ENCODE data around the gene PAXX. TPM values are rescaled to one million over a fixed set of nuclear protein-coding genes. Genes with fewer than 3 reads are reported as not detected.

Gene PAXX
- total RNA-seq, 1 donor from 2014 or later = 10.0 TPM

DNA sequence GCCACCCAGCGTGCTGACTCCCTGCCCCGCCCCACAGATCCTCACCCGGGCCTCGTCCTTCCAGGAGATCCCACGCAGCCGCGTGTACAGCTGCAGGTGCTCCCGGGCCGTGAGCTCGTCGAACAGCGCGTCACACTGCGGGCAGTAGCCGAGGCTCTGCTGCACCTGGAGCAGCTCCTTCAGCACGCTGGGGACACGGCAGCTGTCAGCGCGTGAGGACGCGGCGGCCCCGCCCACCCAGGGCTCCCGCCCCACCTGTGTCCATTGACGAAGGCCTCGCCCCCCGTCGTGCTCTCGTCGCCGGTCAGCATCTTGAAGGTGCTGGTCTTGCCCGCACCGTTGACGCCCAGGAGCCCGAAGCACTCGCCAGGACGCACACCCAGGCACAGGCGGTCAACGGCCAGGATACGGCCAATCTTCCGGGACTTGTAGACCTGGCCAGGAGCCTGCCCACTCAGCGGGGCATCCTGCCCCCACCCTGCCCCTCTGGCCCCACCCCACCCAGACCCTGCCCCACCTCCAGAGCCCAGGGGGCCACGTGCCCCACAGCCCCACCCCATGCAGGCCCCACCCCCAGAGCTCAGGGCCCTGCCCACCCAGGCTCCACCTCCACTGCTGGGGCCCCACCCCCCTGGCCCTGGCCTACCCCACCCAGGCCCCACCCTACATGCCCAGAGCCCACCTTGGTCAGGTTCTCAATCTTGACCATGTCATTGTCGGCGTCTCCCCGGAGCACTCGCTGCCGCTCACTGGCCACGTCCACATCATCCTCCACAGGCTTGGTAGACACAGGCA is 17.9 kb downstream of the PAXX start:
- H3K27me3 ChIP-seq (ENCODE audit: control insufficient read depth, insufficient read depth, low read length) = no peaks in the 10 kb centered on the region
- FAIRE-seq = no peak
- peaks cover 8% of the 10 kb centered on the region for H3K36me3 ChIP-seq (ENCODE audit: control insufficient read depth, insufficient read depth, low read length)
- TF ChIP-seq CTCF (IDR thresholded peaks at IDR 0.05; ENCODE audit: insufficient read depth, low read length, severe bottlenecking) = no peak
- DNase-seq (ENCODE audit: low read depth) = no peak
- H3K4me3 ChIP-seq (ENCODE audit: low read depth, low read length) = no peak overlapping the region

GRCh38 chr9:137011156-137011555 is 18.9 kb downstream of the PAXX start:
- Histone ChIP-seq H3K27me3 (ENCODE audit: control insufficient read depth, insufficient read depth, low read length) (no peaks in the 10 kb centered on the region), H3K36me3 (ENCODE audit: control insufficient read depth, insufficient read depth, low read length) (peaks cover 10% of the 10 kb centered on the region), H3K4me3 (ENCODE audit: low read depth, low read length) (no peak overlapping the region)
- TF ChIP-seq CTCF (IDR thresholded peaks at IDR 0.05; ENCODE audit: insufficient read depth, low read length, severe bottlenecking) = no peak
- no peak for DNase-seq (ENCODE audit: low read depth)
- no peak for FAIRE-seq

GRCh38 chr9:137011907-137012675 is 19.9 kb downstream of the PAXX start:
- H3K4me3 ChIP-seq (ENCODE audit: low read depth, low read length) = no peak overlapping the region
- H3K36me3 ChIP-seq (ENCODE audit: control insufficient read depth, insufficient read depth, low read length) = peaks cover 11% of the 10 kb centered on the region
- no peak for FAIRE-seq
- no peaks in the 10 kb centered on the region for H3K27me3 ChIP-seq (ENCODE audit: control insufficient read depth, insufficient read depth, low read length)
- no peak for DNase-seq (ENCODE audit: low read depth)
- TF ChIP-seq CTCF (IDR thresholded peaks at IDR 0.05; ENCODE audit: insufficient read depth, low read length, severe bottlenecking) = no peak

DNA sequence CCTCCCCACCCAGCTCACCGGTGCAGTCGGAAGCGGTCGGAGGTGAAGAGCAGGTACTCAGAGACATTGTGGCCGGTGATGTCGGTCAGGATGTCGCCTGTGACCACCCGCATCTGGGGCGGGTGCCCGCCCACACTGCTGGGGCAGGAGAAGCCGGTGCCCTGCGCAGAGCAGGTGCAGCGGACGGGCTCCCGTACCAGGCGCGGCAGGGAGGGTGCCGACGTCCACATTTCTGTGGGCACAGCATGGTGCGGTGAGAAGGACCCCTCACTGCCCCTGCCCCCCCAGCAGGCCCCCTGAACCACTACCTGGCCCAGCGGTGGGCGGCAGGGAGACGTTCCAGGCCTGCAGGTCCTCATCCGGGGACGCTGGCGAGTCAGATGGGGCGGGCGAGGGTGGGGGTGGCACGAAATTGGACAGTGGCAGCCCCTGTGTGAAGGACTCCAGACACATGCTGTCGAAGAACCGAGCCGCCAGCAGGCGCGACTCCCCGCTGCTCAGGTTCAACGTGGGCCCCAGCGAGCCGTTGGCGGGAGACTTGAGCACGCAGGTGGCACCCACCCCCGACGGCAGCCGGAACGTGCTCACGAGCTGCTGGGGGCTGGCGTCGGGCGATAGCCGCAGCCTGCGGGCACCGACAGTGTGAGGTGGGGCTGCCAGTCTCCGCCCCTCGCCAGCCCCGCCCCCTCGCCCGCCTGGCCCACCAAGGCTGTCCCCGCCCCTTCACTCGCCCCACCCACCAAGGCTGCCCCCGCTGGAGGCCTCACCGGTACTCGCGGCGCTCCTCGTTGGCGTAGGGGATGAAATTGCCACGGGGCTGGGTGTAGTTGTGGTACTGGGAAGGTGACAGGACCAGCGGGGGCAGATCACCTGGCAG is 20.7 kb downstream of the PAXX start:
- DNase-seq (ENCODE audit: low read depth) (no peak), FAIRE-seq (no peak)
- no peak for TF ChIP-seq CTCF (IDR thresholded peaks at IDR 0.05; ENCODE audit: insufficient read depth, low read length, severe bottlenecking)
- Histone ChIP-seq H3K4me3 (ENCODE audit: low read depth, low read length) (no peak overlapping the region), H3K36me3 (ENCODE audit: control insufficient read depth, insufficient read depth, low read length) (peaks cover 10% of the 10 kb centered on the region), H3K27me3 (ENCODE audit: control insufficient read depth, insufficient read depth, low read length) (no peaks in the 10 kb centered on the region)

DNA sequence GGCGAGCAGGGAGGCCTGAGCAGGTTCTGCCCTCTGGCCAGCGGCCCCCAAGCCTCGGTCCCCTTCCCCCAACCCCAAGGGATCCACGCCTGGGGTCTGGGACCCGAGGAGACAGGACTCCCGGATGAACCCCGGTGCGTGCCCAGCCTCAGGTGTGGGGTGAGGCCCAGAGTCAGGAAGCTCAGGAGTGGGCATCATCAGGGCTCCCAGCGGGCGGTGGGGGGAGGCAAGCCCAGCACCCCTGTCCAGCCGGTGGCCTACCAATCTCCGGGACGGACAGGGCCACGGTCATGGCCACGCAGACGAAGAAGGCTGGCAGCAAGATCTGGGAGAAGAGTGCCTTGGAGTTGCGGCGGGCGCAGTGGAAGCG is 21.3 kb downstream of the PAXX start:
- Histone ChIP-seq H3K36me3 (ENCODE audit: control insufficient read depth, insufficient read depth, low read length) (peaks cover 10% of the 10 kb centered on the region), H3K27me3 (ENCODE audit: control insufficient read depth, insufficient read depth, low read length) (no peaks in the 10 kb centered on the region), H3K4me3 (ENCODE audit: low read depth, low read length) (no peak overlapping the region)
- TF ChIP-seq CTCF (IDR thresholded peaks at IDR 0.05; ENCODE audit: insufficient read depth, low read length, severe bottlenecking) = no peak
- FAIRE-seq (no peak), DNase-seq (ENCODE audit: low read depth) (no peak)

All from bronchial epithelial cell (primary cell).